Body of pancreas (tissue), 4 donors: ENCODE data around the gene ALDH1A3.

Source experiments
- CTCF ChIP-seq, 7 experiments: fragments of 450-650 bp in 4 of 7; fragments of 200-600 bp in 3 of 7; sonication (generic) in 3 of 7; IDR thresholded peaks; one replicate each; pipeline ENCODE4 v1.5.1; 2016 to 2019; ENCODE audit warnings: antibody characterized with exemption in 7 of 7
- POLR2A ChIP-seq, 3 donors: fragments of 450-650 bp; IDR thresholded peaks; one replicate each; pipeline ENCODE4 v1.6.1; 2016; ENCODE audit warnings: antibody characterized with exemption in 3 of 3, mild to moderate bottlenecking in 2 of 3

- TF ChIP-seq CTCF (IDR thresholded peaks at IDR 0.05) (no peak), POLR2A (IDR thresholded peaks at IDR 0.05) (no peak)
Observed at GRCh38 chr15:100952566-100952965, 72.9 kb downstream of the ALDH1A3 start.
